Neural progenitor cell (in vitro differentiated cells): Measurements from ENCODE around the gene KATNAL1. TPM values are rescaled to one million over a fixed set of nuclear protein-coding genes. Genes with fewer than 3 reads are reported as not detected.

Experiments
- DNase-seq: peaks from one replicate; pipeline ENCODE4 v3.0.0-alpha.2; 2016; ENCODE audit warnings: low spot score
- H2AFZ ChIP-seq: fragments of 200-600 bp; sonication (generic); replicated peaks from 2 replicates; pipeline ENCODE4 v1.6.1; 2016; ENCODE audit warnings: antibody characterized with exemption
- H3F3A ChIP-seq: fragments of 200-600 bp; sonication (generic); 2 replicates; pipeline ENCODE4 v1.6.1; 2016; ENCODE audit warnings: antibody characterized with exemption, low read depth
- H3K27ac ChIP-seq: fragments of 200-600 bp; sonication (generic); 2 replicates; pipeline ENCODE4 v1.5.1; 2016; ENCODE audit warnings: mild to moderate bottlenecking
- H3K27me3 ChIP-seq: fragments of 200-600 bp; sonication (generic); 2 replicates; pipeline ENCODE4 v1.6.1; 2016; ENCODE audit warnings: mild to moderate bottlenecking, moderate library complexity
- H3K36me3 ChIP-seq: fragments of 200-600 bp; sonication (generic); 2 replicates; pipeline ENCODE4 v1.5.1; 2016
- H3K4me1 ChIP-seq: fragments of 200-600 bp; sonication (generic); 2 replicates; pipeline ENCODE4 v1.6.1; 2016; ENCODE audit warnings: mixed run types
- H3K4me2 ChIP-seq: fragments of 200-600 bp; sonication (generic); 2 replicates; pipeline ENCODE4 v1.6.1; 2016
- H3K4me3 ChIP-seq: fragments of 200-600 bp; sonication (generic); 2 replicates; pipeline ENCODE4 v1.5.1; 2016
- H3K79me2 ChIP-seq: fragments of 200-600 bp; sonication (generic); 2 replicates; pipeline ENCODE4 v1.6.1; 2016; ENCODE audit warnings: low read depth
- H3K9ac ChIP-seq: fragments of 200-600 bp; sonication (generic); 2 replicates; pipeline ENCODE4 v1.6.1; 2016
- H3K9me3 ChIP-seq: fragments of 200-600 bp; sonication (generic); 2 replicates; pipeline ENCODE4 v1.5.1; 2016; ENCODE audit warnings: low read depth
- H4K20me1 ChIP-seq: fragments of 200-600 bp; sonication (generic); 2 replicates; pipeline ENCODE4 v1.6.1; 2016; ENCODE audit warnings: low read depth
- H3K27ac Mint-ChIP-seq: 3 replicates; pipeline ENCODE4 v1.8.0; 2021; ENCODE audit warnings: mixed read lengths
- H3K27me3 Mint-ChIP-seq: 2 replicates; pipeline ENCODE4 v1.8.0; 2022; ENCODE audit warnings: low read depth, mild to moderate bottlenecking, inconsistent platforms, moderate library complexity, mixed read lengths; ENCODE audit not compliant: insufficient read depth
- H3K36me3 Mint-ChIP-seq: 3 replicates; pipeline ENCODE4 v1.8.0; 2021; ENCODE audit warnings: mixed read lengths
- H3K4me1 Mint-ChIP-seq: 3 replicates; pipeline ENCODE4 v1.8.0; 2021; ENCODE audit warnings: mixed read lengths
- H3K4me3 Mint-ChIP-seq: 3 replicates; pipeline ENCODE4 v1.8.0; 2021; ENCODE audit warnings: mild to moderate bottlenecking, moderate library complexity, mixed read lengths
- H3K9me3 Mint-ChIP-seq: 3 replicates; pipeline ENCODE4 v1.8.0; 2020; ENCODE audit warnings: mixed read lengths
- EZH2 ChIP-seq: fragments of 200-600 bp; sonication (generic); IDR thresholded peaks from 2 replicates; pipeline ENCODE4 v1.6.1; 2017; ENCODE audit warnings: antibody characterized with exemption, mild to moderate bottlenecking, moderate library complexity
- EZH2phosphoT487 ChIP-seq: fragments of 200-600 bp; sonication (generic); IDR thresholded peaks from 2 replicates; pipeline ENCODE4 v1.6.1; 2017; ENCODE audit warnings: antibody characterized with exemption
- total RNA-seq: library from RNA; depleted of rRNA; stranded (reverse); fragments of >200 nt; gene quantifications from 2 replicates; pipeline ENCODE4 v1.2.3, GENCODE V29; 2015; ENCODE audit warnings: low replicate concordance
- TF ChIP-seq, protein P1 (sequence below): fragments of 200-600 bp; sonication (generic); IDR thresholded peaks from 2 replicates; pipeline ENCODE4 v1.5.1; 2017; ENCODE audit warnings: antibody characterized with exemption, mild to moderate bottlenecking

The KATNAL1 gene
- total RNA-seq, 1 donor from 2014 or later: 33.6 TPM

DNA sequence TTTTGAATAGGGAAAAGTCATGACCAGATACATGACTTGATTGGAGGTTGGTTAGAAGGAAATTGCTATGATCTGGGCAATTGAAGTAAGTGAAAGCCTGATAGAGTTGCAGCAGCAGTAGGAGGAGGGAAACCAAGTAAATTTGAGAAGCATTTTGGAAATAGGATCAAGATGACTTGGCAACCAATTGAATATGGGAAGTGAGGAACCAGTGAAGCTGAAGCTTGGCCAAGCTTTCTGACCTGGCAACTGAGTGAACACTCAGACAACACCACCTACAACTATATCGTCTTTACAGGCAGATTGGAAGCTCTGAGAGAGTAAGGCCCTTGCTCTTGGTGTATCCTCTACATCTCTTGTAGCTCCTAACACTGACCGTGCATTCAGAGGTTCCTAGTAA, 16.2 kb upstream of the KATNAL1 start:
- Histone ChIP-seq H3K36me3 (no peaks in the 10 kb centered on the region), H3K4me2 (no peak overlapping the region), H3K4me1 (peaks cover 9% of the 10 kb centered on the region), H3K27ac (no peak overlapping the region), H3F3A (no peaks in the 10 kb centered on the region), H3K4me3 (no peak overlapping the region), H3K9me3 (no peaks in the 10 kb centered on the region), H3K9ac (no peak overlapping the region), H3K27me3 (no peaks in the 10 kb centered on the region), H4K20me1 (peaks cover 2% of the 10 kb centered on the region), H3K79me2 (no peaks in the 10 kb centered on the region), H2AFZ (no peak overlapping the region)
- Mint-ChIP-seq H3K27ac (no peak overlapping the region), H3K4me1 (peaks cover 8% of the 10 kb centered on the region), H3K27me3 (no peaks in the 10 kb centered on the region), H3K36me3 (peaks cover 7% of the 10 kb centered on the region), H3K4me3 (no peak overlapping the region), H3K9me3 (peaks cover 2% of the 10 kb centered on the region)
- no peak for DNase-seq
- no peak for TF ChIP-seq EZH2

DNA sequence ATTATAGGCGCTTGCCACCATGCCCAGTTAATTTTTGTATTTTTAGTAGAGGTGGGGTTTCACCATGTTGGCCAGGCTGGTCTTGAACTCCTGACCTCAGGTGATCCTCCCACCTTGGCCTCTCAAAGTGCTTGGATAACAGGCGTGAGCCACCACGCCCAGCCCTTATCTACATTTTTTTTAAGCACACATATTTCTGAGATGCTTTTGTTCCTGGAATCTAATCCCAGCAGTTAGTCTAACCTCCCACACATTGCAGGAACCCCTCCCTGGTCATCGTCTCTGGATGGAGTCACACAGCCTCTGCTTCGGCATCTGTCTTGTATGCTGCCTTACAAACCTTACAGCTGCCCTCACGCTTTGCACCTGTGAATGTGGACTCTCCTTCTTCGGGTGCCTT, 15.1 kb upstream of the KATNAL1 start:
- Mint-ChIP-seq H3K4me1 (peaks cover 14% of the 10 kb centered on the region), H3K4me3 (no peak overlapping the region), H3K27ac (no peak overlapping the region), H3K36me3 (peaks cover 7% of the 10 kb centered on the region), H3K27me3 (no peaks in the 10 kb centered on the region), H3K9me3 (peaks cover 2% of the 10 kb centered on the region)
- Histone ChIP-seq H3K27ac (no peak overlapping the region), H3K4me2 (no peak overlapping the region), H3K9ac (no peak overlapping the region), H3K79me2 (no peaks in the 10 kb centered on the region), H3K36me3 (no peaks in the 10 kb centered on the region), H3K9me3 (no peaks in the 10 kb centered on the region), H3K4me3 (no peak overlapping the region), H4K20me1 (peaks cover 2% of the 10 kb centered on the region), H3F3A (no peaks in the 10 kb centered on the region), H3K4me1 (peaks cover 18% of the 10 kb centered on the region), H2AFZ (no peak overlapping the region), H3K27me3 (no peaks in the 10 kb centered on the region)
- TF ChIP-seq, protein P1, sequence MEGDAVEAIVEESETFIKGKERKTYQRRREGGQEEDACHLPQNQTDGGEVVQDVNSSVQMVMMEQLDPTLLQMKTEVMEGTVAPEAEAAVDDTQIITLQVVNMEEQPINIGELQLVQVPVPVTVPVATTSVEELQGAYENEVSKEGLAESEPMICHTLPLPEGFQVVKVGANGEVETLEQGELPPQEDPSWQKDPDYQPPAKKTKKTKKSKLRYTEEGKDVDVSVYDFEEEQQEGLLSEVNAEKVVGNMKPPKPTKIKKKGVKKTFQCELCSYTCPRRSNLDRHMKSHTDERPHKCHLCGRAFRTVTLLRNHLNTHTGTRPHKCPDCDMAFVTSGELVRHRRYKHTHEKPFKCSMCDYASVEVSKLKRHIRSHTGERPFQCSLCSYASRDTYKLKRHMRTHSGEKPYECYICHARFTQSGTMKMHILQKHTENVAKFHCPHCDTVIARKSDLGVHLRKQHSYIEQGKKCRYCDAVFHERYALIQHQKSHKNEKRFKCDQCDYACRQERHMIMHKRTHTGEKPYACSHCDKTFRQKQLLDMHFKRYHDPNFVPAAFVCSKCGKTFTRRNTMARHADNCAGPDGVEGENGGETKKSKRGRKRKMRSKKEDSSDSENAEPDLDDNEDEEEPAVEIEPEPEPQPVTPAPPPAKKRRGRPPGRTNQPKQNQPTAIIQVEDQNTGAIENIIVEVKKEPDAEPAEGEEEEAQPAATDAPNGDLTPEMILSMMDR: no peak
- TF ChIP-seq EZH2phosphoT487 (no peak), EZH2 (no peak)
- no peak for DNase-seq

DNA sequence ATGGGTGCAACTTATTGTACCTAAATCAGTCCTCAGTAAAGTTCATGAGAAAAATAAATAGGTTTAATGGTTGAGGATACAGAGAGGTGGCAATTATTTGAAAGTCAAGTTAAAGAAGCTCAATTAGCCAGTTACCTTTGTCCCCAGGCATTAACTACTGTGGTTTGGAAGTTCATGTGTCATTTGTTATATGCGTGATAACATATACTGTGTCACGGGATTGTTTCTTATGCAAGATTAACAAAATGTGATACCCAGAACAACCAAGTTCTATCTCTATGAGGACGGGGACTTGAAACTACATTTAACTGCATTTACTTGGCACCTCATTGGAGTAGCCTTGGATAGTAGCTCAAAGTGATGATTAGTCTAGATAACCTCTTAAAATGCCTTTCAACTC, 13.9 kb upstream of the KATNAL1 start:
- Histone ChIP-seq H3K9me3 (no peaks in the 10 kb centered on the region), H3K4me2 (no peak overlapping the region), H3K4me1 (peaks cover 18% of the 10 kb centered on the region), H3K4me3 (no peak overlapping the region), H3K79me2 (no peaks in the 10 kb centered on the region), H3K9ac (no peak overlapping the region), H4K20me1 (peaks cover 2% of the 10 kb centered on the region), H2AFZ (no peak overlapping the region), H3K36me3 (no peaks in the 10 kb centered on the region), H3K27ac (no peak overlapping the region), H3F3A (no peaks in the 10 kb centered on the region), H3K27me3 (no peaks in the 10 kb centered on the region)
- Mint-ChIP-seq H3K27me3 (no peaks in the 10 kb centered on the region), H3K9me3 (no peaks in the 10 kb centered on the region), H3K4me3 (no peak overlapping the region), H3K27ac (no peak overlapping the region), H3K36me3 (peaks cover 7% of the 10 kb centered on the region), H3K4me1 (peaks cover 14% of the 10 kb centered on the region)
- TF ChIP-seq, protein P1: no peak
- no peak for TF ChIP-seq EZH2phosphoT487
- no peak for TF ChIP-seq EZH2
- DNase-seq: no peak

DNA sequence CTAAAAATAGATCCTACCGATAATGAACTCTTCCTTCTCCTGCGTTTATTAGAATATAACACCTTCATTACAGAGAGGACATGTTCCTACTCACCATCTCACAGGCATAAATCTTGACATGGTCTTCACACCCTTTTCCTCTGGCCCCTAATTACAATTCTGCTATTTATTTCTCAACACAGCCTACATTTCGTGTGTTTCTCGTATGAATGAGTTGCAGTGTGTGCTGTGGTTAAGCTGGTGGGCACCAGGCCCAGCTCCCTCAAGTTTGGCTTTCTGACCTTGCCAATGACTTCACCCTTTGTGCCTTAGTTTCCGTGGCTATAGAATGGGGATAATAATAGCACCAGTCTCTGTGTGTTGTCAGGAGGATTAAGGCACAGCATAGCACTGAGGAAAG, 12.3 kb upstream of the KATNAL1 start:
- H3K27me3 ChIP-seq: no peaks in the 10 kb centered on the region
- TF ChIP-seq EZH2 (no peak), EZH2phosphoT487 (no peak)
- TF ChIP-seq, protein P1: no peak
- H3K27ac ChIP-seq: no peak overlapping the region

More for the DNA sequence above, 12.3 kb upstream of the KATNAL1 start:
- H4K20me1 ChIP-seq: peaks cover 2% of the 10 kb centered on the region
- Mint-ChIP-seq H3K4me3 (no peak overlapping the region), H3K27me3 (no peaks in the 10 kb centered on the region), H3K27ac (no peak overlapping the region), H3K36me3 (peaks cover 7% of the 10 kb centered on the region), H3K9me3 (no peaks in the 10 kb centered on the region), H3K4me1 (peaks cover 14% of the 10 kb centered on the region)
- H3K9me3 ChIP-seq: no peaks in the 10 kb centered on the region
- no peak overlapping the region for H3K4me2 ChIP-seq
- DNase-seq: no peak
- H3K9ac ChIP-seq: no peak overlapping the region
- no peak overlapping the region for H3K4me3 ChIP-seq
- peaks cover 18% of the 10 kb centered on the region for H3K4me1 ChIP-seq
- H3F3A ChIP-seq: no peaks in the 10 kb centered on the region
- no peak overlapping the region for H2AFZ ChIP-seq
- peaks cover 2% of the 10 kb centered on the region for H3K79me2 ChIP-seq
- no peaks in the 10 kb centered on the region for H3K36me3 ChIP-seq
